Measurements from ENCODE around the gene ATP11C. TPM values are rescaled to one million over a fixed set of nuclear protein-coding genes. Genes with fewer than 3 reads are reported as not detected.

The ATP11C gene
- total RNA-seq, 4 donors from 2014 or later: 35.6 to 67.9 (median 52.4) TPM

DNA sequence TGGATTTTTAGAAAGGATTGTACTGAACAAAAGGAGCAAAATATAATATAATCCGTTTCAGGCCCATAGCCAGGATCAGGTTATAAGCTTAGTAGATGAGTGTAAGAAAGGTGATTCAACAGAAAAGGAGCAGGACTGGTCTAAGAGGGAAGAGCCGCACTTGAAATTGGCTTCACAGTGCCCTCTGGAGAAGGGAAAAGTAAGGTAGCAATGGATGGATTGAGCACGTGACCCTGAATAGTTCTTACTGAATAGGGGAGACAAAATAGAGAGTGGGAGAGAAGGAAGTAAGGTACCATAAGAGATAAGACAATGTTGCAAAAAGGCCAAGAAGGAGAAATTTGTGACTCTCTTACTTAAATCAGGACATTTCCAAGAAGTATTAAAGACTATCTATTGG lies 16.9 kb upstream of the ATP11C start:
- intact Hi-C loops (cut with DNase I; ENCODE audit: low total_unique reads): no loop called here
- H3K4me1 ChIP-seq: no peaks in the 10 kb centered on the region
- no peaks in the 10 kb centered on the region for H3K27me3 ChIP-seq
- no peak for TF ChIP-seq POLR2A (IDR thresholded peaks at IDR 0.05)
- TF ChIP-seq, protein P1, sequence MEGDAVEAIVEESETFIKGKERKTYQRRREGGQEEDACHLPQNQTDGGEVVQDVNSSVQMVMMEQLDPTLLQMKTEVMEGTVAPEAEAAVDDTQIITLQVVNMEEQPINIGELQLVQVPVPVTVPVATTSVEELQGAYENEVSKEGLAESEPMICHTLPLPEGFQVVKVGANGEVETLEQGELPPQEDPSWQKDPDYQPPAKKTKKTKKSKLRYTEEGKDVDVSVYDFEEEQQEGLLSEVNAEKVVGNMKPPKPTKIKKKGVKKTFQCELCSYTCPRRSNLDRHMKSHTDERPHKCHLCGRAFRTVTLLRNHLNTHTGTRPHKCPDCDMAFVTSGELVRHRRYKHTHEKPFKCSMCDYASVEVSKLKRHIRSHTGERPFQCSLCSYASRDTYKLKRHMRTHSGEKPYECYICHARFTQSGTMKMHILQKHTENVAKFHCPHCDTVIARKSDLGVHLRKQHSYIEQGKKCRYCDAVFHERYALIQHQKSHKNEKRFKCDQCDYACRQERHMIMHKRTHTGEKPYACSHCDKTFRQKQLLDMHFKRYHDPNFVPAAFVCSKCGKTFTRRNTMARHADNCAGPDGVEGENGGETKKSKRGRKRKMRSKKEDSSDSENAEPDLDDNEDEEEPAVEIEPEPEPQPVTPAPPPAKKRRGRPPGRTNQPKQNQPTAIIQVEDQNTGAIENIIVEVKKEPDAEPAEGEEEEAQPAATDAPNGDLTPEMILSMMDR (IDR thresholded peaks at IDR 0.05): no peak
- no peak overlapping the region for H3K27ac ChIP-seq
- no peaks in the 10 kb centered on the region for H3K36me3 ChIP-seq
- no peaks in the 10 kb centered on the region for H3K9me3 ChIP-seq
- DNase-seq: no peak
- H3K4me3 ChIP-seq: no peak overlapping the region

GRCh38 chrX:139945075-139945474 lies 12.2 kb upstream of the ATP11C start:
- Histone ChIP-seq H3K9me3 (no peaks in the 10 kb centered on the region), H3K27me3 (no peaks in the 10 kb centered on the region), H3K4me1 (no peaks in the 10 kb centered on the region), H3K27ac (no peak overlapping the region), H3K36me3 (no peaks in the 10 kb centered on the region), H3K4me3 (no peak overlapping the region)
- TF ChIP-seq, protein P1 (IDR thresholded peaks at IDR 0.05): no peak
- TF ChIP-seq POLR2A (IDR thresholded peaks at IDR 0.05): no peak
- intact Hi-C loops (cut with DNase I; ENCODE audit: low total_unique reads): no loop called here
- DNase-seq: no peak

GRCh38 chrX:139936259-139936658 lies 3.4 kb upstream of the ATP11C start:
- no peak for TF ChIP-seq POLR2A (IDR thresholded peaks at IDR 0.05)
- TF ChIP-seq, protein P1 (IDR thresholded peaks at IDR 0.05): no peak
- H3K4me1 ChIP-seq: no peaks in the 10 kb centered on the region
- no peak overlapping the region for H3K27ac ChIP-seq
- no peaks in the 10 kb centered on the region for H3K36me3 ChIP-seq
- no peaks in the 10 kb centered on the region for H3K9me3 ChIP-seq
- no peak for DNase-seq
- intact Hi-C loops (cut with DNase I; ENCODE audit: low total_unique reads): no loop called here
- H3K4me3 ChIP-seq: no peak overlapping the region
- H3K27me3 ChIP-seq: no peaks in the 10 kb centered on the region

DNA sequence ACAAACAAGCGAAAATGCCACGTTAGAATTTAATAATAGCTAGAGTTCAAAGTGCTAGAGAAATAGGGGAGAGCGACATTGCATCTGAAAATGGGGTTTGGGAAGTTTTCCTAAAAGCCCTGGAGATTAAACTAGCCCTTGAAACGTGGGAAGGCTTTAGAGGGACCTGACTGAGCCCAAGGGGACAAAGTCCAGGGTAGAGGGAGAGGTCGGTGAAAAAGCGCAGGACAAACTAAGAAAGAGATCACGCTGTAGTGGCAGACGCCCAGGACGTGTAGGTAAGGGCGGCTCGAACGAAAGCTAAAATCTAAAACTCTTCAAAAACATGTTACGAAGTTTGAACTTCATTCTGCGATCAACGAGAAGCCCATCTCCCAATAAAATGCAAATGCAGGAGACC lies 1.1 kb upstream of the ATP11C start:
- intact Hi-C loops (cut with DNase I; ENCODE audit: low total_unique reads): no loop called here

GRCh38 chrX:139932073-139932900 lies 566 bp downstream of the ATP11C start:
- peak; percentile 35 to 44 for DNase-seq
- TF ChIP-seq, protein P1 (IDR thresholded peaks at IDR 0.05): no peak
- TF ChIP-seq POLR2A (IDR thresholded peaks at IDR 0.05): peak; percentile 11 to 36
- intact Hi-C loops (cut with DNase I; ENCODE audit: low total_unique reads): no loop called here
- peak overlapping the region; percentile 90 to 99 for H3K27ac ChIP-seq
- no peaks in the 10 kb centered on the region for H3K27me3 ChIP-seq
- H3K4me1 ChIP-seq: no peaks in the 10 kb centered on the region
- no peaks in the 10 kb centered on the region for H3K36me3 ChIP-seq
- H3K9me3 ChIP-seq: no peaks in the 10 kb centered on the region
- H3K4me3 ChIP-seq: peak overlapping the region; percentile 52 to 82

More for the DNA sequence above, 1.1 kb upstream of the ATP11C start:
- H3K4me1 ChIP-seq: no peaks in the 10 kb centered on the region
- no peaks in the 10 kb centered on the region for H3K9me3 ChIP-seq
- TF ChIP-seq, protein P1 (IDR thresholded peaks at IDR 0.05): no peak
- TF ChIP-seq POLR2A (IDR thresholded peaks at IDR 0.05): no peak
- H3K27me3 ChIP-seq: no peaks in the 10 kb centered on the region
- peak overlapping the region; percentile 52 to 82 for H3K4me3 ChIP-seq
- no peaks in the 10 kb centered on the region for H3K36me3 ChIP-seq
- H3K27ac ChIP-seq: peak overlapping the region; percentile 90 to 99
- no peak for DNase-seq

Data from uterus (tissue), 4 donors.